H1 (cell line): Measurements from ENCODE around the gene SH3RF3. TPM values are rescaled to one million over a fixed set of nuclear protein-coding genes. Genes with fewer than 3 reads are reported as not detected.
A peak's percentile ranks its signal among the peaks of the same experiment; 100 is the strongest.

Experiments used
- CTCF ChIA-PET: fragments of 300-600 bp; sonication (Branson Sonifier 250); formaldehyde crosslinking; loops from one replicate; lab custom pipeline; 2021; ENCODE audit not compliant: partially characterized antibody; lab: Charles Lee
- POLR2A ChIA-PET: fragments of 300-600 bp; sonication (Branson Sonifier 250); formaldehyde crosslinking; loops from one replicate; lab custom pipeline; 2021; ENCODE audit warnings: inconsistent platforms; ENCODE audit not compliant: partially characterized antibody; lab: Charles Lee
- DNase-seq, 2 experiments: peaks; one replicate each; pipeline versions ENCODE4 v3.0.0 to v3.0.0-alpha.2; 2010 to 2022; ENCODE audit warnings: low spot score in 2 of 2, low read depth in 1 of 2, mixed read lengths in 1 of 2
- FAIRE-seq: peaks from 2 replicates; lab custom pipeline; 2011; peaks lifted over from hg19 to GRCh38; lab: Jason Lieb, UNC
- H2AFZ ChIP-seq: 2 replicates; pipeline ENCODE4 v1.8.1; 2012; ENCODE audit warnings: low read length, inconsistent platforms
- H2AK5ac ChIP-seq: 2 replicates; pipeline ENCODE4 v1.6.1; 2013; ENCODE audit warnings: low read depth, low read length
- H2BK120ac ChIP-seq: replicated peaks from 2 replicates; pipeline ENCODE3; 2013; ENCODE audit warnings: low read depth, low read length, inconsistent platforms
- H2BK12ac ChIP-seq: 2 replicates; pipeline ENCODE4 v1.6.1; 2013; ENCODE audit warnings: low read depth, low read length
- H2BK15ac ChIP-seq: 2 replicates; pipeline ENCODE4 v1.6.1; 2013; ENCODE audit warnings: low read length
- H2BK20ac ChIP-seq: 2 replicates; pipeline ENCODE4 v1.6.1; 2013; ENCODE audit warnings: low read length
- H2BK5ac ChIP-seq: 2 replicates; pipeline ENCODE4 v1.6.1; 2013; ENCODE audit warnings: low read depth, low read length
- H3K14ac ChIP-seq: 2 replicates; pipeline ENCODE4 v1.6.1; 2013; ENCODE audit warnings: inconsistent platforms; ENCODE audit not compliant: insufficient read length
- H3K18ac ChIP-seq: 2 replicates; pipeline ENCODE4 v1.6.1; 2013; ENCODE audit warnings: low read length; ENCODE audit errors: extremely low read depth
- H3K23ac ChIP-seq: 2 replicates; pipeline ENCODE4 v1.6.1; 2013; ENCODE audit warnings: inconsistent platforms; ENCODE audit not compliant: insufficient read length
- H3K23me2 ChIP-seq: 2 replicates; pipeline ENCODE4 v1.6.1; 2013; ENCODE audit warnings: low read depth, low read length
- H3K27ac ChIP-seq: 2 replicates; pipeline ENCODE4 v1.6.1; 2011; ENCODE audit warnings: low read depth, low read length, inconsistent platforms
- H3K27me3 ChIP-seq, 4 experiments: replicated peaks in 1 of 4; 1 replicate in 1 of 4; 2 replicates in 3 of 4; pipeline versions ENCODE4 v1.6.1 to v1.8.1; 2011 to 2013; ENCODE audit warnings: low read length in 3 of 4, mild to moderate bottlenecking in 3 of 4, inconsistent platforms in 2 of 4, mixed read lengths in 2 of 4, moderate library complexity in 1 of 4; ENCODE audit not compliant: control insufficient read depth in 3 of 4, insufficient read depth in 3 of 4; ENCODE audit errors: extremely low read depth in 1 of 4
- H3K36me3 ChIP-seq, 4 experiments: 2 replicates each; pipeline versions ENCODE4 v1.6.1 to v1.8.1; 2011 to 2013; ENCODE audit warnings: mild to moderate bottlenecking in 4 of 4, low read length in 3 of 4, moderate library complexity in 2 of 4, control low read depth in 1 of 4, inconsistent platforms in 1 of 4; ENCODE audit not compliant: insufficient read depth in 4 of 4, control insufficient read depth in 2 of 4
- H3K4ac ChIP-seq: replicated peaks from 2 replicates; pipeline ENCODE3; 2013; ENCODE audit warnings: low read length, low read depth, mixed read lengths, inconsistent platforms; ENCODE audit not compliant: insufficient read length
- H3K4me1 ChIP-seq, 4 experiments: replicated peaks in 1 of 4; 1 replicate in 1 of 4; 2 replicates in 3 of 4; pipeline versions ENCODE4 v1.6.1 to v1.8.1; 2011 to 2013; ENCODE audit warnings: low read length in 3 of 4, inconsistent platforms in 2 of 4, mixed read lengths in 1 of 4; ENCODE audit not compliant: insufficient read depth in 4 of 4, control insufficient read depth in 3 of 4
- H3K4me2 ChIP-seq, 2 experiments: 2 replicates each; pipeline versions ENCODE4 v1.6.1 to v1.8.1; 2011 to 2013; ENCODE audit warnings: low read depth in 2 of 2, low read length in 2 of 2, control low read depth in 1 of 2, inconsistent platforms in 1 of 2, mild to moderate bottlenecking in 1 of 2; ENCODE audit not compliant: insufficient read depth in 1 of 2
- H3K4me3 ChIP-seq, 4 experiments: fragments of 200-600, 300-600 bp in 1 of 4; sonication (generic), shearing (Covaris generic), sonication (Bioruptor Twin) in 1 of 4; 2 replicates each; pipeline versions ENCODE4 v1.5.1 to v1.8.1; 2011 to 2016; ENCODE audit warnings: low read length in 4 of 4, low read depth in 3 of 4, control low read depth in 2 of 4, inconsistent platforms in 2 of 4, mild to moderate bottlenecking in 2 of 4, mixed read lengths in 1 of 4, moderate library complexity in 1 of 4; ENCODE audit not compliant: insufficient read depth in 2 of 4; ENCODE audit errors: extremely low read depth in 1 of 4
- H3K56ac ChIP-seq: replicated peaks from 2 replicates; pipeline ENCODE3; 2013; ENCODE audit warnings: low read depth, mild to moderate bottlenecking, mixed read lengths, low read length, inconsistent platforms; ENCODE audit not compliant: insufficient read length
- H3K79me1 ChIP-seq: 2 replicates; pipeline ENCODE4 v1.6.1; 2013; ENCODE audit warnings: low read depth, low read length, control low read depth
- H3K79me2 ChIP-seq, 2 experiments: 2 replicates each; pipeline versions ENCODE4 v1.6.1 to v1.8.1; 2012 to 2013; ENCODE audit warnings: low read length in 2 of 2, mild to moderate bottlenecking in 2 of 2, inconsistent platforms in 1 of 2; ENCODE audit not compliant: insufficient read depth in 2 of 2, control insufficient read depth in 1 of 2
- H3K9ac ChIP-seq, 4 experiments: replicated peaks in 1 of 4; 1 replicate in 1 of 4; 2 replicates in 3 of 4; pipeline versions ENCODE4 v1.6.1 to v1.8.1; 2011 to 2013; ENCODE audit warnings: low read depth in 3 of 4, low read length in 3 of 4, control low read depth in 2 of 4, mild to moderate bottlenecking in 2 of 4, moderate library complexity in 2 of 4, inconsistent platforms in 1 of 4; ENCODE audit errors: extremely low read depth in 1 of 4
- H3K9me3 ChIP-seq, 2 experiments: 2 replicates each; pipeline versions ENCODE4 v1.6.1 to v1.8.1; 2012 to 2013; ENCODE audit warnings: mild to moderate bottlenecking in 2 of 2, moderate library complexity in 2 of 2, control low read depth in 1 of 2, inconsistent platforms in 1 of 2, low read depth in 1 of 2, low read length in 1 of 2, mixed read lengths in 1 of 2; ENCODE audit not compliant: insufficient read depth in 2 of 2
- H4K20me1 ChIP-seq, 2 experiments: replicated peaks in 1 of 2; 2 replicates each; pipeline versions ENCODE3 to v1.8.1; 2011 to 2013; ENCODE audit warnings: inconsistent platforms in 2 of 2, low read length in 2 of 2, mild to moderate bottlenecking in 1 of 2; ENCODE audit not compliant: insufficient read depth in 2 of 2, control insufficient read depth in 1 of 2
- H4K5ac ChIP-seq: 2 replicates; pipeline ENCODE4 v1.6.1; 2013; ENCODE audit warnings: low read length, low read depth, mixed read lengths, inconsistent platforms; ENCODE audit not compliant: insufficient read length
- H4K8ac ChIP-seq: 2 replicates; pipeline ENCODE4 v1.8.0; 2013; ENCODE audit warnings: mild to moderate bottlenecking, moderate library complexity, low read length, inconsistent platforms; ENCODE audit not compliant: insufficient read depth; ENCODE audit errors: extremely low read depth
- H4K91ac ChIP-seq: replicated peaks from 2 replicates; pipeline ENCODE3; 2013; ENCODE audit warnings: low read length, mixed read lengths, inconsistent platforms; ENCODE audit not compliant: insufficient read length
- BCL11A ChIP-seq, 2 experiments: IDR thresholded peaks; one replicate each; pipeline ENCODE4 v1.6.1; 2011; ENCODE audit warnings: low read depth in 2 of 2, low read length in 2 of 2, mild to moderate bottlenecking in 2 of 2
- WGBS, 2 experiments: shearing (Covaris generic) in 1 of 2; methylation state at CpG; one replicate each; pipeline versions ENCODE4 v1.1.6 to v1.1.7; 2013 to 2015; ENCODE audit warnings: low lambda C conversion rate in 2 of 2, mixed read lengths in 2 of 2, inconsistent platforms in 1 of 2, low coverage in 1 of 2, missing lambda C conversion rate in 1 of 2; ENCODE audit not compliant: insufficient replicate concordance in 2 of 2, insufficient coverage in 1 of 2, insufficient read length in 1 of 2; ENCODE audit errors: extremely low coverage in 1 of 2, missing lambda C conversion rate in 1 of 2; 5-methylcytosine and 5-hydroxymethylcytosine counted together
- polyA plus RNA-seq, 7 experiments: library from polyadenylated mRNA; depleted of rRNA in 3 of 7; stranded (reverse) in 5 of 7; unstranded in 2 of 7; fragments of >200 nt in 5 of 7; fragments of 200-250 nt in 2 of 7; gene quantifications; 1 replicate in 5 of 7; 2 replicates in 1 of 7; 4 replicates in 1 of 7; pipeline versions ENCODE4 v1.2.1 to v1.2.3, GENCODE V29; 2011 to 2013; ENCODE audit warnings: missing spikeins in 2 of 7, mixed read lengths in 2 of 7
- total RNA-seq: library from RNA; stranded (reverse); fragmentation: NEBNext Ultra II Directional; extraction: Animal tissue kit (Norgen Biotek cat#: 25700); gene quantifications from 2 replicates; pipeline ENCODE4 v1.2.1, GENCODE V29; 2021

The SH3RF3 gene
- total and polyA plus RNA-seq, 2 of the 8 experiments (the other 6 are each of a cell fraction or from before 2014, with no cell fraction given): 0.11 to 0.65 TPM

- Histone ChIP-seq H4K20me1 (no peaks in the 10 kb centered on the region), H3K23ac (no peak overlapping the region), H2BK20ac (no peak overlapping the region), H3K56ac (no peak overlapping the region), H3K23me2 (no peaks in the 10 kb centered on the region), H4K91ac (no peak overlapping the region), H2BK5ac (no peak overlapping the region; the same call in 1 of the 2 replicates), H3K18ac (no peak overlapping the region), H3K4me2 (no peak overlapping the region), H3K9me3 (no peaks in the 10 kb centered on the region), H2AFZ (no peak overlapping the region), H4K8ac (peak overlapping the region; percentile 14; the same call in 1 of the 2 replicates), H3K79me1 (no peaks in the 10 kb centered on the region), H4K5ac (no peak overlapping the region), H3K79me2 (no peaks in the 10 kb centered on the region), H3K4ac (no peak overlapping the region), H2BK12ac (no peak overlapping the region), H3K4me3 (no peak overlapping the region), H3K27me3 (no peaks in the 10 kb centered on the region), H2BK15ac (no peak overlapping the region), H2BK120ac (no peak overlapping the region), H3K14ac (no peak overlapping the region), H2AK5ac (no peak overlapping the region), H3K27ac (no peak overlapping the region), H3K36me3 (no peaks in the 10 kb centered on the region), H3K9ac (no peak overlapping the region), H3K4me1 (no peaks in the 10 kb centered on the region; a peak in 1 of 7 replicates)
- WGBS, 2 experiments: 88% methylated on average over 10 of the region's 10 CpGs; no CpG with 5 or more reads in 1 of the 2 experiments
- POLR2A ChIA-PET: no interaction called here
- FAIRE-seq (no peak), DNase-seq (no peak)
- CTCF ChIA-PET: interaction anchor here (2.8 kb wide), 1 partner anchor 88 kb away, joined by 11 read pairs; no protein-coding TSS in a partner anchor
- TF ChIP-seq BCL11A (IDR thresholded peaks at IDR 0.05; ENCODE audit: low read depth in 2 of 2, low read length in 2 of 2): no peak
These were observed 293.2 kb downstream of the SH3RF3 start for GRCh38 chr2:109422071-109422757.
